ENCODE data around the gene SNRPD1.
A peak's percentile ranks its signal among the peaks of the same experiment; 100 is the strongest.

SNRPD1 gene

GRCh38 chr18:21678859-21679258, 66.7 kb downstream of the SNRPD1 start:
- TF ChIP-seq EZH2phosphoT487 (IDR thresholded peaks at IDR 0.05; ENCODE audit: low read length) (no peak), EZH2 (optimal IDR thresholded peaks at IDR 0.05; ENCODE audit: low read depth, low read length) (no peak)
- TF ChIP-seq, protein P1, sequence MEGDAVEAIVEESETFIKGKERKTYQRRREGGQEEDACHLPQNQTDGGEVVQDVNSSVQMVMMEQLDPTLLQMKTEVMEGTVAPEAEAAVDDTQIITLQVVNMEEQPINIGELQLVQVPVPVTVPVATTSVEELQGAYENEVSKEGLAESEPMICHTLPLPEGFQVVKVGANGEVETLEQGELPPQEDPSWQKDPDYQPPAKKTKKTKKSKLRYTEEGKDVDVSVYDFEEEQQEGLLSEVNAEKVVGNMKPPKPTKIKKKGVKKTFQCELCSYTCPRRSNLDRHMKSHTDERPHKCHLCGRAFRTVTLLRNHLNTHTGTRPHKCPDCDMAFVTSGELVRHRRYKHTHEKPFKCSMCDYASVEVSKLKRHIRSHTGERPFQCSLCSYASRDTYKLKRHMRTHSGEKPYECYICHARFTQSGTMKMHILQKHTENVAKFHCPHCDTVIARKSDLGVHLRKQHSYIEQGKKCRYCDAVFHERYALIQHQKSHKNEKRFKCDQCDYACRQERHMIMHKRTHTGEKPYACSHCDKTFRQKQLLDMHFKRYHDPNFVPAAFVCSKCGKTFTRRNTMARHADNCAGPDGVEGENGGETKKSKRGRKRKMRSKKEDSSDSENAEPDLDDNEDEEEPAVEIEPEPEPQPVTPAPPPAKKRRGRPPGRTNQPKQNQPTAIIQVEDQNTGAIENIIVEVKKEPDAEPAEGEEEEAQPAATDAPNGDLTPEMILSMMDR (IDR thresholded peaks at IDR 0.05; ENCODE audit: low read length), result no peak
- Histone ChIP-seq H4K20me1 (ENCODE audit: insufficient read depth, low read length) (no peaks in the 10 kb centered on the region), H3K79me2 (ENCODE audit: low read length) (peaks cover 40% of the 10 kb centered on the region), H3K36me3 (replicated peaks; ENCODE audit: insufficient read depth, low read length) (no peaks in the 10 kb centered on the region; the same call in 1 of the 2 replicates), H2AFZ (ENCODE audit: low read length) (no peak overlapping the region), H3K4me1 (ENCODE audit: low read length) (peaks cover 9% of the 10 kb centered on the region), H3K9me3 (replicated peaks; ENCODE audit: insufficient read depth, low read length) (no peaks in the 10 kb centered on the region), H3K4me2 (ENCODE audit: low read depth, low read length) (peak overlapping the region; percentile 7; the same call in 1 of the 2 replicates), H3K27ac (ENCODE audit: low read length) (peak overlapping the region; percentile 14; the same call in 1 of the 2 replicates), H3F3A (ENCODE audit: insufficient read depth, low read length) (peaks cover 12% of the 10 kb centered on the region; the same call in 1 of the 2 replicates), H3K27me3 (replicated peaks; ENCODE audit: insufficient read depth, low read length) (no peaks in the 10 kb centered on the region), H3K9ac (ENCODE audit: low read length) (no peak overlapping the region), H3K9me2 (replicated peaks; ENCODE audit: insufficient read depth, low read length) (no peaks in the 10 kb centered on the region), H3K4me3 (ENCODE audit: low read length) (no peak overlapping the region)
- peak; percentile 39 for DNase-seq

DNA sequence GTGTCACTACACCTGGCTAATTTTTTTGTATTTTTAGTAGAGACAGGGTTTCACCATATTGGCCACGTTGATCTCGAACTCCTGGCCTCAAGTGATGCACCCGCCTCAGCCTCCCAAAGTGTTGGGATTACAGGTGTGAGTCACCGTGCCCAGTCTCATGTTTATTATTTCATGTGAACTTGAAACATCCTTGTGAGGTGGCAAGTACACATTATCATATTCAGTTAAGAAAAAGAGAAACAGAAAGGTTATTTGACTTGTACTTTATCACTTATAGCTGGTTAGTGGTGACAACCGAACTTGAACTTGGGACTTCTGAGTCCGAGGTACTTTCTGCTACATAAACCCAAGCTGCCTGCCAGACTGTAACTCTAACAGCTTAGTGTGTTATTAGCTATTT, 68.0 kb downstream of the SNRPD1 start:
- H3K9me2 ChIP-seq (replicated peaks; ENCODE audit: insufficient read depth, low read length), result no peaks in the 10 kb centered on the region
- H3F3A ChIP-seq (ENCODE audit: insufficient read depth, low read length), result peaks cover 15% of the 10 kb centered on the region; the same call in 1 of the 2 replicates
- peaks cover 11% of the 10 kb centered on the region for H3K4me1 ChIP-seq (ENCODE audit: low read length)
- DNase-seq, result no peak
- H3K4me2 ChIP-seq (ENCODE audit: low read depth, low read length), result no peak overlapping the region
- no peaks in the 10 kb centered on the region for H4K20me1 ChIP-seq (ENCODE audit: insufficient read depth, low read length)
- H3K27ac ChIP-seq (ENCODE audit: low read length), result no peak overlapping the region
- H3K36me3 ChIP-seq (replicated peaks; ENCODE audit: insufficient read depth, low read length), result no peaks in the 10 kb centered on the region; the same call in 1 of the 2 replicates
- H3K9me3 ChIP-seq (replicated peaks; ENCODE audit: insufficient read depth, low read length), result no peaks in the 10 kb centered on the region
- no peak overlapping the region for H3K4me3 ChIP-seq (ENCODE audit: low read length)
- no peaks in the 10 kb centered on the region for H3K27me3 ChIP-seq (replicated peaks; ENCODE audit: insufficient read depth, low read length)
- H2AFZ ChIP-seq (ENCODE audit: low read length), result no peak overlapping the region
- no peak for TF ChIP-seq EZH2 (optimal IDR thresholded peaks at IDR 0.05; ENCODE audit: low read depth, low read length)
- TF ChIP-seq, protein P1 (IDR thresholded peaks at IDR 0.05; ENCODE audit: low read length), result no peak
- TF ChIP-seq EZH2phosphoT487 (IDR thresholded peaks at IDR 0.05; ENCODE audit: low read length), result no peak
- H3K9ac ChIP-seq (ENCODE audit: low read length), result no peak overlapping the region
- H3K79me2 ChIP-seq (ENCODE audit: low read length), result peaks cover 45% of the 10 kb centered on the region

DNA sequence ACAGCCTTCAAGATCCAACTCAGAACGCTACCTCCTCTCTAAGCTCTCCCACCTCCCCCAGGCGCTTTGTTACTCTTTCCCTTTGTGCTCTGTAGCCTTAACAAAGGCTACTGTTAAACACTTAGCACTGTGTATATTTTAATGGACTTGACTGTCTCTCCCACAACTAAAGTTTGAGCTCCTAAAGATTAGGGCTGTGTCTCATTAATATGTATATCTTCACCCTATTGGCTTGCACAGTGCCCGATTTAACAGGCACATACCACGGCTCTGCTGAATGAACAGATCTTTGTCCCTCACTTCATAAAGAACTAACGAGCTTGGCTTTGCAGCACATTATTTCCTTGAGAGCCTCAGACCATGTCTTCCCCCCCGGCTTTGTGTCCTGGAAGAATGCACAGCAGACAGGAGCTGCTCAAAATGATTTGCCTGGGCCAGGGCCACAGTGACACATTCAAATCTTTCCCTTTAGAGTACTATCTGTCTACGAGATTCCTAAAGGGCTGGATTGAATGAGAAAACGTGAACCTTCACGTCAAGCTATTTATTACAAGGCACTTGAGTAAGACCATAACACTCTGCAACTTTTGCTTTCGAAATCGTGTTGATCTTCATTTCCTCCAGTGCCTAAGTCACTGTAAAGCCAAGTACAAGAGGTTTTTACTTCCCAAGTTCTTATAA, 70.4 kb downstream of the SNRPD1 start:
- Histone ChIP-seq H4K20me1 (ENCODE audit: insufficient read depth, low read length) (no peaks in the 10 kb centered on the region), H3K9me2 (replicated peaks; ENCODE audit: insufficient read depth, low read length) (no peaks in the 10 kb centered on the region), H3F3A (ENCODE audit: insufficient read depth, low read length) (peaks cover 15% of the 10 kb centered on the region; the same call in 1 of the 2 replicates), H2AFZ (ENCODE audit: low read length) (peak overlapping the region; percentile 43), H3K4me2 (ENCODE audit: low read depth, low read length) (peak overlapping the region; percentile 64), H3K4me1 (ENCODE audit: low read length) (peaks cover 11% of the 10 kb centered on the region), H3K27ac (ENCODE audit: low read length) (peak overlapping the region; percentile 49; the same call in 1 of the 2 replicates), H3K27me3 (replicated peaks; ENCODE audit: insufficient read depth, low read length) (no peaks in the 10 kb centered on the region), H3K36me3 (replicated peaks; ENCODE audit: insufficient read depth, low read length) (no peaks in the 10 kb centered on the region; the same call in 1 of the 2 replicates), H3K9ac (ENCODE audit: low read length) (peak overlapping the region; percentile 33; the same call in 1 of the 2 replicates), H3K79me2 (ENCODE audit: low read length) (peaks cover 50% of the 10 kb centered on the region), H3K4me3 (ENCODE audit: low read length) (peak overlapping the region; percentile 47), H3K9me3 (replicated peaks; ENCODE audit: insufficient read depth, low read length) (no peaks in the 10 kb centered on the region)
- TF ChIP-seq EZH2 (optimal IDR thresholded peaks at IDR 0.05; ENCODE audit: low read depth, low read length) (no peak), EZH2phosphoT487 (IDR thresholded peaks at IDR 0.05; ENCODE audit: low read length) (no peak)
- TF ChIP-seq, protein P1 (IDR thresholded peaks at IDR 0.05; ENCODE audit: low read length), result no peak
- peak; percentile 85 for DNase-seq
